HG03135 (cell line): ENCODE measurements around the gene USP11.
"Not testable (repeated sequence)": the region's sequence is repeated elsewhere in the genome, so short reads cannot be mapped to it uniquely, and the experiment has no call there.

Experiments used
- ATAC-seq: cut with Tn5 transposase; IDR thresholded peaks from one replicate; pipeline ENCODE4 v1.9.1; 2021; ENCODE audit warnings: mild to moderate bottlenecking, moderate library complexity; ENCODE audit not compliant: unreplicated experiment

The USP11 gene

DNA sequence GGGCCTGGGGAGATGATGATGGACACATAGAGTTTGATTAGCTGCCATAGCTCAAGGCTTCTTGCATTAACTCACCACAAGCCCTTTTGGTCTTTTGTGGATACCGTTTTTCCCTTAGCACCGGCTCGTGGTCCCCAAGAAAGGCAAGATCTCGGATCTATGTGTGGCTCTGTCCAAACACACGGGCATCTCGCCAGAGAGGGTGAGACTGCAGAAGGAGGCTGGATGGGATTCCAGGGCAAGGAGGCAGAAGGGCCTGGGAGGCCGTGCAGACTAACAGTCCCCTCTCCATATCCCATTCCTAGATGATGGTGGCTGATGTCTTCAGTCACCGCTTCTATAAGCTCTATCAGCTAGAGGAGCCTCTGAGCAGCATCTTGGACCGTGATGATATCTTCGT is 9.5 kb downstream of the USP11 start:
- ATAC-seq, result no peak

DNA sequence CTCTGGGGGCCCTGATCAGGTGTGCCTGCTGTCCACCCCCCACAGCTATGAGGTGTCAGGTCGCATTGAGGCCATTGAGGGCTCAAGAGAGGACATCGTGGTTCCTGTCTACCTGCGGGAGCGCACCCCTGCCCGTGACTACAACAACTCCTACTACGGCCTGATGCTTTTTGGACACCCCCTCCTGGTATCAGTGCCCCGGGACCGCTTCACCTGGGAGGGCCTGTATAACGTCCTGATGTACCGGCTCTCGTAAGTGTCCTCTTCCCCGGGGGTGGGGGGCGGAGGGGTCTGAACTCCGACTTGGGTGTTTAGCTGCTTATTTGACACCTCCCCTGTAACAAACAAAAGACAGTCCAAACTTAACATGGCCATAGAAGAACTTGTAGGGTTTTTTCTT is 10.5 kb downstream of the USP11 start:
- ATAC-seq, result no peak

DNA sequence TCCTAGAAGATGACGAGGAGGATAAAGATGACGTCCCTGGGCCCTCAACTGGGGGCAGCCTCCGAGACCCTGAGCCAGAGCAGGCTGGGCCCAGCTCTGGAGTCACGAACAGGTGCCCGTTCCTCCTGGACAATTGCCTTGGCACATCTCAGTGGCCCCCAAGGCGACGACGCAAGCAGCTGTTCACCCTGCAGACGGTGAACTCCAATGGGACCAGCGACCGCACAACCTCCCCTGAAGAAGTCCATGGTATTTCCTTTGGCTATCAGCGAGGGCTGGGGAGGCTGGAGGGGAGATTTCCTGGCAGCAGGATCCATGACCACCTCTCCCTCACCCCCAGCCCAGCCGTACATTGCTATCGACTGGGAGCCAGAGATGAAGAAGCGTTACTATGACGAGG is 11.9 kb downstream of the USP11 start:
- ATAC-seq, result no peak

- no peak for ATAC-seq
Measured at GRCh38 chrX:47245156-47245555, 12.3 kb downstream of the USP11 start.

GRCh38 chrX:47247206-47247998 is 14.6 kb downstream of the USP11 start:
- ATAC-seq, result no peak

DNA sequence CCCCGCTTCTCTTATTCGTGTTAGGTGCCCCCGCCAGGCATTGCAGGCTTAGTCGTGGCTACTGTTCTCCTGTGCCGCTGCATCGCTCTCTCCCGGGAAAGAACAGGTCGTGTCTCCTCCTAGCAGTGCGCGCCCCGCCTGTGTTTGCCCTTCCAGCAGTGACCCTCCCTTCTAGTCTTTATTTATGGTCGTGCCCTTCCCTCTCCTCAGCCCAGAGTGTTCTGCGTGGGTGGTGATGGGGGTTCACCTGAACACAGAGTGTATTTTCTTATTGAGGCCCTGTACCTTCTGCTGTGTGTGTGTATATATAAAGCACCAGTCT is 15.2 kb downstream of the USP11 start:
- no peak for ATAC-seq

GRCh38 chrX:47248576-47248975 is 15.8 kb downstream of the USP11 start:
- no peak for ATAC-seq

DNA sequence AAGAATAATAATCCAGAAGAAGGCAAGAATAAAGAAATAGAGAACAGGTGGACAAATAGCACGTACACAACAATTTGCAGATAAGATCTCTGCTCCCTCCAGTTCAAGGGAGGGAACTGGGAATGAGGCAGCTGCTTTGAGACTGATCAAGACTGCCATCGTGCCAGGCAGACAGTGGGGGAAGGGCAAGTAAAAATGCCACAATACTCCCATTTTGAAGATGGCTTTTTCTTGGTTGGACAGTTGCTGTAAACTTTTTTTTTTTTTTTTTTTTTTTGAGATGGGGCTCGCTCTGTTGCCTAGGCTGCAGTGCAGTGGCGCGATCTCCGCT is 17.2 kb downstream of the USP11 start:
- ATAC-seq, result no peak

DNA sequence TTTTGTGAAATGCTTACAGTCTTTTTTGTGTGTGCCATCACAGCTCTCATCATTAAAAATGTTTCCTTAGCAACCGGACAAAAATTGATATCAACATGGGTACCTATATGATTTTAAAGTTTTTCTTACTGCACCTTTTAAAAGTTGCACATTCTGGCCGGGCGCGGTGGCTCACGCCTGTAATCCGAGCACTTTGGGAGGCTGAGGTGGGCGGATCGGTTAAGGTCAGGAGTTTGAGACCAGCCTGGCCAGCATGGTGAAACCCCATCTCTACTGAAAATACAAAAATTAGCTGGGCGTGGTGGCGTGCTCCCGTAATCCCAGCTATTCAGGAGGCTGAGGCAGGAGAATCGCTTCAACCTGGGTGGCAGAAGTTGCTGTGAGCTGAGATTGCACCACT is 24.8 kb downstream of the USP11 start:
- ATAC-seq, result not testable (repeated sequence)

- no peak for ATAC-seq
Measured at GRCh38 chrX:47264483-47265173, 31.8 kb downstream of the USP11 start.

- no peak for ATAC-seq
Measured at GRCh38 chrX:47266643-47267042, 33.8 kb downstream of the USP11 start.

DNA sequence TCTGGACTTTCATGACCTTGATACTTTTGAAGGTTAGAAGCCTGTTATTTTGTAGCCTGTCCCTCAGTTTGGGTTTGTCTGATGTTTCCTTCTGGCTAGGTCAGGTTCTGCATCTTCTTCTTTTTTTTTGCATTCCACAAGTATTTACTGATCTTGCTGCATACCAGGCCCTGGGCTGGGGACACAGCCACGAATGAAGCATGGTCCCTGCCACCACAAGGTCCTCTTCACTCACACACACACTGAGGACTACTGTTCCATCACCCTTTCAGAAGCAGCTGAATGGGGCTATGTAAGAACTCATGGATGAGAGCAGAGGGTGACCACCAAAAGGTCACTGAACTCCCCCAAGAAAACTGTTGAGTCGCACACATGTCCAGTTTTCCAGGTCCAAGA is 39.2 kb downstream of the USP11 start:
- ATAC-seq, result no peak

DNA sequence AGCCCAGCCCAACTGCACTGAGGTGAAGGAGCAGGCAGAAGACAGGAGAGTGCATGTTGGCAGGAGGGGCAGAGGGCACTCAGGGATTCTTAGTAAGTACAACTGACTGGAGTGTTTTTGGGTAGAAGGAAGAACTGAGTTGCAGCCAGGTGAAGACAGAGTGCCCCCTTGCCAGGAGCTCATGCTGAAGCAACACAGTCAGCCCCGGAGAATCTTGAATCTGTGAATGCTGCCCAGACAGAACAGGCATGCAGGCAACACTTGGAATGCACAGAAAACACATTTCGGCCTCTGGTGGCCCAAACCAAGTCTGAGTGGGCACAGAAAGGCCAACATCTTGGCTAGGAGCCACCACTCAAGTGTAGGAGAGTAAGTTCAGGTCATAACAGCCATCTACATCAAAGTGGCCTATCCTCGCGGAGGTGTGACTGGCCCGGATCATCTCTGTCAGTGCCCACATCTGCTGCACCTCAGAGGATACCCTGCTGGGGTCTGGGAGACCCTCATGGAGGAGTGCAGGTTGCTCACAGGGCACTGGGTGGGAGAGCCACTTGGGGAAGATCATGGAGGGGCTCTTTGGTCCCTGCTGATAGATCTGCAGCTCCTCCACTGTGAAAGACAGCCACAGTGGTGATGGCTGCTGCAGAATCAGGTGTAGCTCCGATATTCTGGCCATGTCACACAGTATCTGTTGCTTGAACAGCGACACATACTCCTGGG is 40.4 kb downstream of the USP11 start:
- no peak for ATAC-seq

GRCh38 chrX:47278691-47279090 is 45.9 kb downstream of the USP11 start:
- no peak for ATAC-seq

- ATAC-seq, result no peak
Measured at GRCh38 chrX:47283015-47283771, 50.4 kb downstream of the USP11 start.

GRCh38 chrX:47284616-47285015 is 51.8 kb downstream of the USP11 start:
- not testable (repeated sequence) for ATAC-seq

DNA sequence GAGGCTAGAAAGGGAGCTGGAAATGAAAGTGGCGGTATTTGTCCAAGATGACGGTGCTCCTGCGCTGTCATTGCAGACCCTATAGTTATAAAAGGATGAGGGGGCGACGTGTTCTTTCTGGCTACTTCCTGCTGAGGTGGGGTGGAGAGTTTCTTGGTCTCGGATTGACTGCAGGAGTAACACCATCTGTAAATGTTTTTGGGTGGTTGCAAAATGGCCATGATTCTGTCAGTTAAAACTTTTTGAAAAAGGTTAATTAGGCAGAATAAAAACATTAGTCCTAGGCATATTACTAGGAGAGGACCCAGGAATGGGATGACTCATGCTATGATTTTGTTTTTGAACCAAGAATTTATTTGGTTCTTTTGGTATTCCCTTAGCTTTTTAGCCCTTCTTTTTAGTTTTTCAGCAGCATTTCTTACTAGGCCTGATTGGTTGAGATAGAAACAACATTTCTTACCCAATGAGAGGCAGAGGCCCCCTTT is 53.1 kb downstream of the USP11 start:
- no peak for ATAC-seq

DNA sequence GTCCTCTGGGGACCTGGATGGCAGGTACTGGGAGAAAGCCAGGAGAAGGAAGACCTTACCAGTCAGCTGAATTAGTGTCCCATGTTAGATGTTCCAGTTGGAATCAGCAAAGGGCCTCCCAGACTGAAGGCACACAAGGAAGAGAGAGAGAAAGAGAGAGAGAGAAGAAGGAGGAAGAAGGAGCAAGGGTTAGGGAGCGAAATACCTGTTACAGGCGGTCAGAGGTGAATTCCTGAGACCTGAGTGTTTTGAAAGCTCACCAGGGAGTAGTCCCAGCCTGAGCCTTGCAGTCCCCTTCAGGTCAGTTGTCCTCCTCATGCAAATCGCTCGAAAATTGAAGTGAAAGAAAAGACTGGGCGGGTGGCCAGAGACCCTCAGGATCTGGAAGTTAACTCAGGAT is 60.3 kb downstream of the USP11 start:
- ATAC-seq, result no peak

- no peak for ATAC-seq
Measured at GRCh38 chrX:47296766-47297365, 64.1 kb downstream of the USP11 start.

GRCh38 chrX:47297874-47298273 is 65.1 kb downstream of the USP11 start:
- no peak for ATAC-seq
